Subcutaneous abdominal adipose tissue (tissue), 5 donors: ENCODE data around the gene UTS2R.
"Not testable (repeated sequence)": the region's sequence is repeated elsewhere in the genome, so short reads cannot be mapped to it uniquely, and the experiment has no call there.

Experiments
- H3K27ac ChIP-seq: one replicate; pipeline ENCODE4 v1.7.0; 2013; ENCODE audit warnings: low read depth, mild to moderate bottlenecking, inconsistent platforms, low read length, moderate library complexity
- H3K27me3 ChIP-seq, 5 donors: one replicate each; pipeline ENCODE4 v1.7.0; 2013; ENCODE audit warnings: low read length in 5 of 5, inconsistent platforms in 1 of 5; ENCODE audit not compliant: control insufficient read depth in 5 of 5, insufficient read depth in 4 of 5
- H3K36me3 ChIP-seq, 5 donors: one replicate each; pipeline ENCODE4 v1.7.0; 2013; ENCODE audit warnings: low read length in 5 of 5; ENCODE audit not compliant: control insufficient read depth in 5 of 5, insufficient read depth in 5 of 5
- H3K4me1 ChIP-seq, 5 donors: one replicate each; pipeline ENCODE4 v1.7.0; 2013; ENCODE audit warnings: low read length in 5 of 5, mild to moderate bottlenecking in 3 of 5, moderate library complexity in 1 of 5; ENCODE audit not compliant: control insufficient read depth in 5 of 5, insufficient read depth in 5 of 5
- H3K4me3 ChIP-seq, 5 donors: one replicate each; pipeline ENCODE4 v1.7.0; 2013; ENCODE audit warnings: low read length in 5 of 5, low read depth in 1 of 5
- H3K9ac ChIP-seq, 5 donors: one replicate each; pipeline ENCODE4 v1.7.0; 2013; ENCODE audit warnings: low read length in 5 of 5, mild to moderate bottlenecking in 4 of 5, moderate library complexity in 3 of 5
- H3K9me3 ChIP-seq, 5 donors: one replicate each; pipeline ENCODE4 v1.7.0; 2013; ENCODE audit warnings: low read length in 5 of 5; ENCODE audit not compliant: control insufficient read depth in 5 of 5
- donor health status: healthy.
- donor health status: healthy.
- donor health status: healthy.
- donor health status: healthy.
- donor health status: healthy.

The UTS2R gene

GRCh38 chr17:82408288-82408937 is 36.8 kb downstream of the UTS2R start:
- H3K4me1 ChIP-seq, result no peaks in the 10 kb centered on the region
- H3K27ac ChIP-seq, result no peak overlapping the region
- peaks cover 0 to 41% (median 24%) of the 10 kb centered on the region in 5 donors for H3K36me3 ChIP-seq
- H3K4me3 ChIP-seq, result no peak overlapping the region
- H3K9me3 ChIP-seq, result no peaks in the 10 kb centered on the region
- no peak overlapping the region for H3K9ac ChIP-seq
- H3K27me3 ChIP-seq, result no peaks in the 10 kb centered on the region

GRCh38 chr17:82408938-82409318 is 37.4 kb downstream of the UTS2R start:
- Histone ChIP-seq H3K27ac (no peak overlapping the region), H3K4me3 (no peak overlapping the region), H3K9me3 (no peaks in the 10 kb centered on the region), H3K27me3 (no peaks in the 10 kb centered on the region), H3K4me1 (no peaks in the 10 kb centered on the region), H3K9ac (no peak overlapping the region), H3K36me3 (peaks cover 0 to 36% (median 18%) of the 10 kb centered on the region in 5 donors)

- Histone ChIP-seq H3K9me3 (no peaks in the 10 kb centered on the region), H3K36me3 (peaks cover 0 to 30% (median 15%) of the 10 kb centered on the region in 5 donors), H3K9ac (no peak overlapping the region), H3K27me3 (no peaks in the 10 kb centered on the region), H3K4me1 (peaks cover 0 to 5% (median 5%) of the 10 kb centered on the region in 5 donors), H3K4me3 (no peak overlapping the region), H3K27ac (no peak overlapping the region)
Observed at GRCh38 chr17:82410014-82410716, 38.6 kb downstream of the UTS2R start.

GRCh38 chr17:82411396-82412053 is 40.0 kb downstream of the UTS2R start:
- H3K27me3 ChIP-seq, result no peaks in the 10 kb centered on the region
- no peak overlapping the region for H3K4me3 ChIP-seq
- no peak overlapping the region for H3K27ac ChIP-seq
- peaks cover 0 to 5% (median 5%) of the 10 kb centered on the region in 5 donors for H3K4me1 ChIP-seq
- H3K36me3 ChIP-seq, result peaks cover 0 to 23% (median 12%) of the 10 kb centered on the region in 5 donors
- no peaks in the 10 kb centered on the region for H3K9me3 ChIP-seq
- H3K9ac ChIP-seq, result no peak overlapping the region

GRCh38 chr17:82412081-82412480 is 40.5 kb downstream of the UTS2R start:
- not testable (repeated sequence) for H3K27me3 ChIP-seq, H3K4me3 ChIP-seq, H3K9ac ChIP-seq, H3K9me3 ChIP-seq, H3K27ac ChIP-seq, H3K4me1 ChIP-seq
- H3K36me3 ChIP-seq, result peaks cover 0 to 23% (median 12%) of the 10 kb centered on the region in 5 donors

GRCh38 chr17:82412535-82413520 is 41.3 kb downstream of the UTS2R start:
- H3K9me3 ChIP-seq, result no peaks in the 10 kb centered on the region
- H3K4me1 ChIP-seq, result peaks cover 3 to 9% (median 8%) of the 10 kb centered on the region in 5 donors
- H3K27me3 ChIP-seq, result no peaks in the 10 kb centered on the region
- no peak overlapping the region for H3K27ac ChIP-seq
- no peak overlapping the region for H3K9ac ChIP-seq
- H3K36me3 ChIP-seq, result peaks cover 0 to 20% (median 12%) of the 10 kb centered on the region in 5 donors
- no peak overlapping the region for H3K4me3 ChIP-seq

- Histone ChIP-seq H3K9ac (no peak overlapping the region), H3K36me3 (peaks cover 0 to 11% (median 6%) of the 10 kb centered on the region in 5 donors), H3K27ac (no peak overlapping the region), H3K27me3 (no peaks in the 10 kb centered on the region), H3K4me1 (peaks cover 6 to 22% (median 20%) of the 10 kb centered on the region in 5 donors), H3K4me3 (no peak overlapping the region), H3K9me3 (no peaks in the 10 kb centered on the region)
Observed at GRCh38 chr17:82414548-82415281, 43.1 kb downstream of the UTS2R start.

GRCh38 chr17:82415336-82415735 is 43.8 kb downstream of the UTS2R start:
- Histone ChIP-seq H3K27me3 (no peaks in the 10 kb centered on the region), H3K4me3 (no peak overlapping the region), H3K4me1 (peaks cover 6 to 23% (median 20%) of the 10 kb centered on the region in 5 donors), H3K9me3 (no peaks in the 10 kb centered on the region), H3K9ac (no peak overlapping the region), H3K36me3 (peaks cover 0 to 9% (median 7%) of the 10 kb centered on the region in 5 donors), H3K27ac (no peak overlapping the region)

- H3K27me3 ChIP-seq, result no peaks in the 10 kb centered on the region
- no peak overlapping the region for H3K27ac ChIP-seq
- peaks cover 6 to 23% (median 20%) of the 10 kb centered on the region in 5 donors for H3K4me1 ChIP-seq
- H3K9ac ChIP-seq, result no peak overlapping the region
- H3K4me3 ChIP-seq, result no peak overlapping the region
- peaks cover 0 to 9% (median 7%) of the 10 kb centered on the region in 5 donors for H3K36me3 ChIP-seq
- H3K9me3 ChIP-seq, result no peaks in the 10 kb centered on the region
Observed at GRCh38 chr17:82415786-82416185, 44.2 kb downstream of the UTS2R start.
